HEK293T (cell line): ENCODE measurements around the gene NHEJ1.

Experiments
- BHLHE40 ChIP-seq: fragments of 450-650 bp; IDR thresholded peaks from 2 replicates; pipeline ENCODE4 v1.6.1; 2016; ENCODE audit warnings: mild to moderate bottlenecking, moderate library complexity, borderline replicate concordance
- FOXM1 ChIP-seq: fragments of 450-650 bp; IDR thresholded peaks from 2 replicates; pipeline ENCODE4 v1.6.1; 2017; ENCODE audit warnings: mild to moderate bottlenecking, borderline replicate concordance
- L3MBTL2 ChIP-seq: fragments of 450-650 bp; conservative IDR thresholded peaks from 2 replicates; pipeline ENCODE4 v1.6.1; 2016; ENCODE audit warnings: mild to moderate bottlenecking
- LEF1 ChIP-seq: fragments of 450-650 bp; IDR thresholded peaks from 2 replicates; pipeline ENCODE4 v1.6.1; 2017; ENCODE audit warnings: mild to moderate bottlenecking, borderline replicate concordance

GRCh38 chr2:219126555-219126954, 34.1 kb downstream of the NHEJ1 start:
- TF ChIP-seq FOXM1 (no peak), LEF1 (no peak), BHLHE40 (no peak), L3MBTL2 (no peak)
